Measurements from ENCODE around the gene ABHD1. TPM values are rescaled to one million over a fixed set of nuclear protein-coding genes. Genes with fewer than 3 reads are reported as not detected.

The ABHD1 gene
- total RNA-seq, 2 donors from 2014 or later = 0.33 TPM; not detected in 1

DNA sequence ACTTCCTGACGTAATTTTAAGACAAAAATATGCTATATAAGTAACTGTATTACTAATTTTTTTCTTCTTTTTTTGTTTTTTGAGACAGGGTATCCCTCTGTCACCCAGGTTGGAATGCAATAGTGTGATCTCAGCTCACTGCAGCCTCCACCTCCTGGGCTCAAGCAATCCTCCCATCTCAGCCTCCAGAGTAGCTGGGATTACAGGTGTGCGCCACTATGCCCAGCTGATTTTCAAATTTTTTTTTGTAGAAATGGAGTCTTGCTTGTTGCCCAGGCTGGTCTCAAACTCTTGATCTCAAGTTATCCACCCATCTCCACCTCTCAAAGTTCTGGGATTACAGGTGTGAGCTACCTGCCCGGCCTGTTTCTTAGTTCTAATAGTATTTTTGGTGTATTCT lies 54.9 kb downstream of the ABHD1 start:
- Histone ChIP-seq H3K27ac (no peak overlapping the region), H3K27me3 (peaks cover 0 to 18% of the 10 kb centered on the region in 2 donors), H3K4me3 (no peak overlapping the region), H3K9me3 (no peaks in the 10 kb centered on the region), H3K36me3 (replicated peaks in 1 of 2; ENCODE audit: insufficient read depth in 1 of 2, low read depth in 2 of 2) (no peaks in the 10 kb centered on the region), H3K4me1 (no peaks in the 10 kb centered on the region)
- ATAC-seq (no peak), DNase-seq (no peak)
- intact Hi-C loops (cut with DNase I) = no loop called here
- 71 to 81% methylated on average over 3 of the region's 3 CpGs for WGBS, 2 donors
- TF ChIP-seq CTCF (IDR thresholded peaks at IDR 0.05) (no peak), POLR2A (IDR thresholded peaks at IDR 0.05) (no peak)

GRCh38 chr2:27179344-27180000 lies 55.9 kb downstream of the ABHD1 start:
- Histone ChIP-seq H3K27ac (no peak overlapping the region), H3K36me3 (replicated peaks in 1 of 2; ENCODE audit: insufficient read depth in 1 of 2, low read depth in 2 of 2) (no peaks in the 10 kb centered on the region), H3K4me1 (no peaks in the 10 kb centered on the region), H3K4me3 (no peak overlapping the region), H3K9me3 (no peaks in the 10 kb centered on the region), H3K27me3 (peaks cover 0 to 18% of the 10 kb centered on the region in 2 donors)
- 39 to 46% methylated on average over 3 of the region's 3 CpGs for WGBS, 2 donors
- intact Hi-C loops (cut with DNase I) = no loop called here
- ATAC-seq (no peak), DNase-seq (no peak)
- TF ChIP-seq CTCF (IDR thresholded peaks at IDR 0.05) = no peak
- no peak for TF ChIP-seq POLR2A (IDR thresholded peaks at IDR 0.05)

Other genes starting within 250 kb of the ABHD1 start
- gene MAPRE3, start 153.2 kb upstream of the ABHD1 start, total RNA-seq = 10 to 100 TPM in 1 of 2 donors, 1 to 10 TPM in 1; 9.3 to 15.8 TPM
- gene TMEM214, start 90.8 kb upstream of the ABHD1 start, total RNA-seq = 100 to 1,000 TPM in 1 of 2 donors, 10 to 100 TPM in 1; 59.9 to 119 TPM
- 10 to 100 TPM in 1 of 2 donors, 1 to 10 TPM in 1; 5.6 to 12.2 TPM for gene AGBL5, start 72.1 kb upstream of the ABHD1 start, total RNA-seq
- gene OST4, start 52.2 kb upstream of the ABHD1 start, total RNA-seq = 100 to 1,000 TPM; 103 to 129 TPM
- 10 to 100 TPM; 21.8 to 24.1 TPM for gene EMILIN1, start 45.2 kb upstream of the ABHD1 start, total RNA-seq
- 1 to 10 TPM; 4.2 to 7.3 TPM for gene KHK, start 37.0 kb upstream of the ABHD1 start, total RNA-seq
- 1 to 10 TPM; 1.0 to 3.0 TPM for gene CGREF1, start 4.7 kb upstream of the ABHD1 start, total RNA-seq
- 100 to 1,000 TPM in 1 of 2 donors, 10 to 100 TPM in 1; 56.3 to 103 TPM for gene PREB, start 10.8 kb downstream of the ABHD1 start, total RNA-seq
- not detected for gene PRR30, start 15.6 kb downstream of the ABHD1 start, total RNA-seq
- under 1 TPM; under 0.01 to 0.66 TPM for gene TCF23, start 25.2 kb downstream of the ABHD1 start, total RNA-seq
- 10 to 100 TPM; 69.2 to 75.0 TPM for gene ATRAID, start 88.2 kb downstream of the ABHD1 start, total RNA-seq
- gene SLC5A6, start 88.5 kb downstream of the ABHD1 start, total RNA-seq = 10 to 100 TPM; 17.4 to 34.6 TPM
- 10 to 100 TPM; 18.4 to 36.9 TPM for gene CAD, start 93.6 kb downstream of the ABHD1 start, total RNA-seq
- gene SLC30A3, start 139.2 kb downstream of the ABHD1 start, total RNA-seq = not detected
- 1 to 10 TPM in 1 of 2 donors, not detected in 1; 1.3 TPM for gene DNAJC5G, start 151.6 kb downstream of the ABHD1 start, total RNA-seq
- gene TRIM54, start 158.6 kb downstream of the ABHD1 start, total RNA-seq = under 1 TPM in 1 of 2 donors, not detected in 1; 0.26 TPM
- gene UCN, start 184.6 kb downstream of the ABHD1 start, total RNA-seq = 1 to 10 TPM in 1 of 2 donors, not detected in 1; 2.9 TPM
- 10 to 100 TPM; 56.7 to 64.3 TPM for gene MPV17, start 199.3 kb downstream of the ABHD1 start, total RNA-seq
- 10 to 100 TPM; 26.2 to 73.2 TPM for gene GTF3C2, start 232.9 kb downstream of the ABHD1 start, total RNA-seq
- gene EIF2B4, start 246.5 kb downstream of the ABHD1 start, total RNA-seq = 10 to 100 TPM; 24.9 to 39.2 TPM
- 10 to 100 TPM; 50.4 to 70.8 TPM for gene SNX17, start 246.8 kb downstream of the ABHD1 start, total RNA-seq

Data from body of pancreas (tissue), 4 donors.